ENCODE measurements around the gene GRB7. TPM values are rescaled to one million over a fixed set of nuclear protein-coding genes. Genes with fewer than 3 reads are reported as not detected.

GRB7 gene
- total RNA-seq, 1 experiment from 2014 or later = 7.3 TPM

GRCh38 chr17:39714234-39714633, 23.5 kb upstream of the GRB7 start:
- H3K4me3 Mint-ChIP-seq (ENCODE audit: unreplicated experiment) = no peak overlapping the region
- ChIA-PET CTCF (interaction anchor here (0.6 kb wide), 2 partner anchors 27 to 1052 kb away, joined by 3 to 4 read pairs; no protein-coding TSS in a partner anchor), POLR2A (interaction anchor here (0.8 to 1.2 kb wide), 2 partner anchors 14 to 15 kb away, joined by 4 read pairs; partner anchors contain the start of gene ERBB2)
- TF ChIP-seq, protein P1, sequence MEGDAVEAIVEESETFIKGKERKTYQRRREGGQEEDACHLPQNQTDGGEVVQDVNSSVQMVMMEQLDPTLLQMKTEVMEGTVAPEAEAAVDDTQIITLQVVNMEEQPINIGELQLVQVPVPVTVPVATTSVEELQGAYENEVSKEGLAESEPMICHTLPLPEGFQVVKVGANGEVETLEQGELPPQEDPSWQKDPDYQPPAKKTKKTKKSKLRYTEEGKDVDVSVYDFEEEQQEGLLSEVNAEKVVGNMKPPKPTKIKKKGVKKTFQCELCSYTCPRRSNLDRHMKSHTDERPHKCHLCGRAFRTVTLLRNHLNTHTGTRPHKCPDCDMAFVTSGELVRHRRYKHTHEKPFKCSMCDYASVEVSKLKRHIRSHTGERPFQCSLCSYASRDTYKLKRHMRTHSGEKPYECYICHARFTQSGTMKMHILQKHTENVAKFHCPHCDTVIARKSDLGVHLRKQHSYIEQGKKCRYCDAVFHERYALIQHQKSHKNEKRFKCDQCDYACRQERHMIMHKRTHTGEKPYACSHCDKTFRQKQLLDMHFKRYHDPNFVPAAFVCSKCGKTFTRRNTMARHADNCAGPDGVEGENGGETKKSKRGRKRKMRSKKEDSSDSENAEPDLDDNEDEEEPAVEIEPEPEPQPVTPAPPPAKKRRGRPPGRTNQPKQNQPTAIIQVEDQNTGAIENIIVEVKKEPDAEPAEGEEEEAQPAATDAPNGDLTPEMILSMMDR (IDR thresholded peaks at IDR 0.05; ENCODE audit: unreplicated experiment) = no peak
- H3K4me1 Mint-ChIP-seq (ENCODE audit: insufficient read depth, unreplicated experiment) = peaks cover 5% of the 10 kb centered on the region
- DNase-seq (ENCODE audit: unreplicated experiment) = no peak
- H3K27ac Mint-ChIP-seq (ENCODE audit: low read depth, unreplicated experiment) = no peak overlapping the region
- intact Hi-C loops (cut with micrococcal nuclease) = no loop called here
- no peaks in the 10 kb centered on the region for H3K27me3 Mint-ChIP-seq (ENCODE audit: insufficient read depth, unreplicated experiment)
- H3K9me3 Mint-ChIP-seq (ENCODE audit: unreplicated experiment) = no peaks in the 10 kb centered on the region
- peaks cover 44% of the 10 kb centered on the region for H3K36me3 Mint-ChIP-seq (ENCODE audit: insufficient read depth, unreplicated experiment)
- BruUV-seq (replicated peaks) = no TSS peak

- POLR2A ChIA-PET = interaction anchor here (1.2 to 2.0 kb wide), 3 partner anchors 9 to 16 kb away, joined by 4 to 7 read pairs (median 4); partner anchors contain the start of gene ERBB2
- CTCF ChIA-PET = interaction anchor here (0.6 to 1.7 kb wide), 4 partner anchors 8 to 95 kb away, joined by 3 to 8 read pairs (median 3); partner anchors contain the start of gene MIEN1
- H3K9me3 Mint-ChIP-seq (ENCODE audit: unreplicated experiment) = no peaks in the 10 kb centered on the region
- intact Hi-C loops (cut with micrococcal nuclease) = no loop called here
- TF ChIP-seq, protein P1 (IDR thresholded peaks at IDR 0.05; ENCODE audit: unreplicated experiment) = no peak
- H3K27me3 Mint-ChIP-seq (ENCODE audit: insufficient read depth, unreplicated experiment) = no peaks in the 10 kb centered on the region
- no peak overlapping the region for H3K4me3 Mint-ChIP-seq (ENCODE audit: unreplicated experiment)
- H3K36me3 Mint-ChIP-seq (ENCODE audit: insufficient read depth, unreplicated experiment) = peaks cover 31% of the 10 kb centered on the region
- H3K4me1 Mint-ChIP-seq (ENCODE audit: insufficient read depth, unreplicated experiment) = no peaks in the 10 kb centered on the region
- H3K27ac Mint-ChIP-seq (ENCODE audit: low read depth, unreplicated experiment) = no peak overlapping the region
- no peak for DNase-seq (ENCODE audit: unreplicated experiment)
- no TSS peak for BruUV-seq (replicated peaks)
Observed at GRCh38 chr17:39715375-39716072, 22.2 kb upstream of the GRB7 start.

GRCh38 chr17:39716073-39716818, 21.5 kb upstream of the GRB7 start:
- no peak for DNase-seq (ENCODE audit: unreplicated experiment)
- Mint-ChIP-seq H3K9me3 (ENCODE audit: unreplicated experiment) (no peaks in the 10 kb centered on the region), H3K36me3 (ENCODE audit: insufficient read depth, unreplicated experiment) (peaks cover 23% of the 10 kb centered on the region), H3K4me3 (ENCODE audit: unreplicated experiment) (no peak overlapping the region), H3K27me3 (ENCODE audit: insufficient read depth, unreplicated experiment) (no peaks in the 10 kb centered on the region), H3K27ac (ENCODE audit: low read depth, unreplicated experiment) (no peak overlapping the region), H3K4me1 (ENCODE audit: insufficient read depth, unreplicated experiment) (no peaks in the 10 kb centered on the region)
- POLR2A ChIA-PET = interaction anchor here (0.6 to 2.0 kb wide), 8 partner anchors 8 to 899 kb away, joined by 3 to 7 read pairs (median 4); partner anchors contain the start of genes ERBB2, MIEN1 and PGAP3
- TF ChIP-seq, protein P1 (IDR thresholded peaks at IDR 0.05; ENCODE audit: unreplicated experiment) = no peak
- no TSS peak for BruUV-seq (replicated peaks)
- CTCF ChIA-PET = interaction anchor here (0.6 to 1.7 kb wide), 7 partner anchors 9 to 307 kb away, joined by 3 to 8 read pairs (median 3); partner anchors contain the start of genes MIEN1 and PGAP3
- intact Hi-C loops (cut with micrococcal nuclease) = no loop called here
